Hematopoietic multipotent progenitor cell treated with erythropoietin and hydrocortisone succinate and interleukin-3 and kit ligand, for 4 days (in vitro differentiated cells): ENCODE data around the gene CT47A1.
"Not testable (repeated sequence)": the region's sequence is repeated elsewhere in the genome, so short reads cannot be mapped to it uniquely, and the experiment has no call there.

Source experiments
- DNase-seq: peaks from one replicate; pipeline ENCODE4 v3.0.0-alpha.2; 2015

Gene CT47A1

DNA sequence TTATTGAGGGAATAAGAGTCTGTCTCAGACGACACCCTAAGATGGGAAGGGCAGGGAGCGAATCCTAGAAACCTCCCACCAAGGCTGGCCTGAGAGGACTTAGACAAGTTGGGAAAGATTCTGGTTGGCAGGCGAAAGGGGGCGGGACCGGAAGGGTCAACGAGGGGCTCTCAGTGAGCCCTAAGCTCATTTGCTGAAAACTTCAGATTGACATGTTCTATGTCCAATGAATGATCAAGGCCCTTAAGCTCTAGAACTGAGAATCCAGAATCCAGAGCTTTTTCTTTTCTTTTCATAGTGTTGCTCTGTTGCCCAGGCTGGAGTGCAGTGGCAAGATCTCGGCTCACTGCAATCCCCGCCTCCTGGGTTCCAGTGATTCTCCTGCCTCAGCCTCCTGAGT lies at the start of gene CT47A1:
CT47A1 (minus strand) TSS at position 101 of the 400 bp plus-strand sequence. CDS start 231 bp downstream, outside the sequence.
- not testable (repeated sequence) for DNase-seq

DNA sequence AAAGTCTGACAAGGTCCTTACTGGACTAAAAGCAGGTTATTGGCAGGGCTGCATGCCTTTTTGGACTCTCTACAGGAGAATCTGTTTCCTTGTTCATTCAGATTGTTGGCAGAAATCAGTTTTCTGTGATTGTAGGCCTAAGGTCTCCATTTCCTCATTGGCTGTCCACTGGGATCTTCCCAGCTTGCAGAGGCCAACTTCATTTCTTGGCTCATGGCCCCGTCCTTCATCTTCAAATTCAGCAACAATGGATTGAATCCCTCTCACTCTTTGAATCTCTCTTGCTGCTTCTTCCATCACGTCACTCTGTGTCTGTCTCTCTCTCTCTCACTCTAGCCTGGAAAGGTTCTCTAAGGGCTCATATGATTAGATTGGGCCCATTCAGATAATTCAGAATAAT lies 47.0 kb upstream of the CT47A1 start:
- no peak for DNase-seq

DNA sequence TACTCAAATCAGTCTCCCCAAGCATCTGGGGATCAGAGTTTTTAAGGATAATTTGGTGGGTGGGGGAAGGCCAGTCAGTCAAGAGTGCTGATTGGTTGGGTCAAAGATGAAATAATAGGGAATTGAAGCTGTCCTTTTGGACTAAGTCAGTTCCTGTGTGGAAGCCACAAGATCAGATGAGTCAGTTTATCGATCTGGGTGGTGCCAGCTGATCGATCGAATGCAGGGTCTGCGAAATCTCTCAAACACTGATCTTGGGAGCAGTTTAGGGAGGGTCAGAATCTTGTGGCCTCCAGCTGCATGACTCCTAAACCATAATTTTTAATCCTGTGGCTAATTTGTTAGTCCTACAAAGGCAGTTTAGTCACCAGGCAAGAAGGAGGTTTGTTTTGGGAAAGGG lies 44.5 kb upstream of the CT47A1 start:
- no peak for DNase-seq

DNA sequence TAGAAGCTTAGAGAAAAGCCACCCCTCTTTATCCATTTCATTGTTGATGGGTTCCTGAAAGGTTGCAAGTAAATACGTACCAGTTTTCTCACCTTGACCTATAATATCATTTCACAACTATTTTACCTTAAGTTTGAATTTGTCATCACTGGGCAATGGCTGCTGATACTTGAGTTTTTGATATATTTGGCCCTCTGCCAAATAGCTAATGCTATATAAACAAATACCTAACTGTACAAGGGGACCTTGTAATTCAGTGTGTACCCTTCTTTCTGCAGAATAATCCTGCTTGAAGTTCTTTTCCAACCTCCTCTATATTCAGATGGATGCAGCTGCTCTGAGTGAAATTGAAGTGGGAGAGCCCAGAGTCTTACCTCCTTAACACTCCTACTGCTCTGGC lies 42.9 kb upstream of the CT47A1 start:
- no peak for DNase-seq

DNA sequence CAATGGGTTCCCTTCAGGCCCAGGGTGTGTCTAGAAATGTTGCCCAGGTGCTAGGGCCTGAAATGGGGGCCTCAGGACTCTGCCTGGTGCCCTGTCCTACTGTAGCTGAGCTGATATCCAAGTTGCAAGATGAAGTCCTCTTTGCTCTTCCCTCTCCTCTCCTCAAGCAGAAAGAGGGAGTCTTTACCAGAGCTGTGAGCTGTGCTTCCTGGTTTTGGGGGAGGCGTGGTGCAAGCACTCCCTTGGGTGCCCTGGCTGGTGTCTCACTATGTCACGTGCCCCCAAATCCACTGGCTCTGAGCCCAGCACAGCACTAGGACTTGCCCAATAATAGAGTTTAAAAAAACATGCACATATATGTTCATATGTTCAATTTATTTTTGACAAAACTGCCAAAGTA lies 29.3 kb upstream of the CT47A1 start:
- DNase-seq = no peak

DNA sequence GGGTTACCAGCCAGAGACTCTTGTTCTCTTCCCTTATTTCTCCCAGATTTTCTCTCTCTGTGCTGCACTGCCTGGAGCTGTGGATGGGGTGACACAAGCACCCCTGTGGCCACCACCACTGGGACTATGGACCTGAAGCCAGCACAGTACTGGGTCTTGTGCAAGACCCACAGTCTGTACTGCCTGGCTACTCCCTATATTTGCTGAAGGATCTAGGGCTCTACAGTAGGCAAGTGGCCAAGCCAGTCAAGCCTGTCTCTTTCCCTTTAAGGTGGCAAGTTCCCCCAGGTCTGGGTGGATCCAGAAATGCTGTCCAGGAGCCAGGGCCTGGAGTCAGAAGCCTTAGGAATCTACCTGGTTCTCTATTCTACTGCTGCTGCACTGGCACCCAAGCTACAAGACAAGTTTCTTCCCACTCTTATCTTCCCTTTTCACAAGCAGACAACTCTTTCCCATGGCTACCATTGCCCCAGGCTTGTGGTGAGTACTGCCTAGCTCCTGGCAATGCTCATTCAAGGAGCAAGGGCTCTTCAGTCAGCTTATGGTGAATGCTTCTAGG lies 28.4 kb upstream of the CT47A1 start:
- no peak for DNase-seq

DNA sequence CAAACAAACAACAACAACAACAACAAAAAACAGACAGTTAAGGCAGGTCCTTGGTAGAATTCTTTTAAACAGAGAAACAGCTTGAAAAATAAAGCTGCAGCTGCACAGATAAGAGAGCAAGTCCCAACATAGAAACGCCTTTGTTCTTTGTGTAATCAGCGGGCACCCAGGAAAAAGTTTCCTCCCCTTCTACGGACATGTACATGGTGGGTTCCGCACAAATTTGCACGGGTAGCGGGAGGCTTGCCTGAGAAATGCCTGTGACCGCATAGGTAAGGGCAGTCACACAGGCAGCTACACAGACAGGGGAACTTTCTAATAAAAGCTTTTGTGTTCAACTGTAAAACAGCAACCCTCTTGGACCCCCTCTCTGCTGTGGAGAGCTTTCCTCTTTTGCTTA lies 25.7 kb upstream of the CT47A1 start:
- no peak for DNase-seq

DNA sequence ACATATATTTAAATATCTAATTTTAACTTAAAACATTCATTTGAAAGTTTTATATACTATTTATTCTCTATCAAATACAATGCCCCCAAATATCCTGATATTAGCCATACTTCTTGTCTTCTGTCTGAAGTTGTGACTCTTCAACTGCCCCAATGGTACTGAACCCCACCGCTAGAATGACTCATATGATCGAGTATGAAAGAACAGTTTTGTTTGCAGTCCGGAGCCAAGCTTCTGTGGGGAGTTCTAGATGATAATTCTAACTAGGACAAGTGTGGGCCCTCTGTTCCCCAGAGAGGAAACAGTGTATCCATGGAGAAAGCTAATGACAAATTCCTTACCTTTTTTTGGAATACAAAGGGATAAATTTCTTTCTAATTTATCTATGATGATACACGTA lies 24.7 kb upstream of the CT47A1 start:
- no peak for DNase-seq

DNA sequence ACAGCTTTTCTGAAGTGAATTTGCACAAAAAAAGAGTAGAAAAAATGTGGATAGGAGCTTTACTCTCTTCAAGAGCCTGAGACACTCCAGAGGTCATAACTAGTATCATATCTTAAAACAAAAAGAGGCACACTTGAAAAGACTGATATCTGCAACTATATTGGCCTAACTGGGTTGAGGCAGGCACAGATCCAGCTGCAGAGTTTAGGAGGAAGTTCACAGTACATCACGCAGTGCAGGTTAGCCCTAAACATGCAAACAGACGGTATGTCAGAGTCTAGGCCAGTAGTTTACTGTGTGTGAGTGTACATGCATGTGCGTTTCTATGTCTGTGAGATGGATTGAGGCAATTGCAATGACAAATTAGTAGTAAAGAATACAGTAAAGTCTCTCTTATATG lies 24.2 kb upstream of the CT47A1 start:
- DNase-seq = no peak

DNA sequence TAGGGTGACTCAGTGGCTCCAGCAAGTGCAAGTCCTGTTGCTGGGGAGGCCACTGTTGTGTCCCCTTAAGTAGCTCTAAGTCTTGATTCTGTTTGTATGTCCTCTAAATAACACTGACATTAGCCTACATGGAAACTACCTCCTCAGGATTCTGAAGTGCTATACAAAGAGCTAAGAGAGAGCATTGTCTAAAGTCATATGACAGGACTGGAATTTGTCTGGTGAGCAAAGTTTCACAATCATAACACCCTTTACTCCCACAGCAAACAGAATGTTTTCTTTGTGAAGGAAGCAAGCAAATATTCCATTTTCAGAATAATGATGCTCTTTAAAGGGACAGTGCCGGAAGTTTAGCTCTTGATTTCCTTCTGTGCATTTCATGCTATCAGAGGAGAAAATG lies 23.4 kb upstream of the CT47A1 start:
- DNase-seq = no peak

DNA sequence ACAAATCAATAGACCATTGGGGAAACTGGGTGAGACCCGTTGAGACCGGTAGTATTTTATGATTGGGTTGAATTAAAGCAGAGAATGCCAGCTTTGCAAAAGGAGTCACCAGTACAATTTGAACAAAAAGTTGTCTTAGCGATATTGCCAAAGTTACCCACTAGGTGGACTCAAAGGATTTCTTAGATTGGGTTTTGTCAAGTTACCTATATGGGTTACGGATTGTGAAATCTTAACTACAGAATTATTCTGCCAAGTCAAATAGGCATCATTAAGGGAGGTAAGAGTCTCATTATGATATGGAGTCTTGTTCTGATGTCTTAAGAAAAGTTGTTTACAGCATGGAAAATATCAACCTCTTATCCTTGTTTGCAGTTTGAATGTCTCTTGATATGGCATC lies 15.0 kb upstream of the CT47A1 start:
- DNase-seq = peak; percentile 5

DNA sequence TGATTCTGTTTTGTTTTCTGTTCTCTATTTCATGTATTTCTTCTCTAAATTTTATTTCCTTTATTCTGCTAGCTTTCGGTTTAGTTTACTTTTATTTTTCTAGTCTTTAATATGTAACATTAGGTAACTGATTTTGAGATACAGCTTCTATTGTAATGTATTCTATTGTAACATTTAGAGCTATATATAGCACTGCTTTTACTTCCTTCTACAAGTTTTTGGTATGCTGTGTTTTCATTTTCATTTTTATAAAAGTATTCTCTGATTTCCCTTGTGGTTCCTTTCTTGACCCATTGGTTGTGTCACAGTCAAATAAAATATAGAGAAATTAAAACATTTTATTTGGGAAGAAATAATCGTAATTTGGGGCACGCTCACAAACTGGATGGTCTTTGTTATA lies 13.9 kb upstream of the CT47A1 start:
- no peak for DNase-seq

DNA sequence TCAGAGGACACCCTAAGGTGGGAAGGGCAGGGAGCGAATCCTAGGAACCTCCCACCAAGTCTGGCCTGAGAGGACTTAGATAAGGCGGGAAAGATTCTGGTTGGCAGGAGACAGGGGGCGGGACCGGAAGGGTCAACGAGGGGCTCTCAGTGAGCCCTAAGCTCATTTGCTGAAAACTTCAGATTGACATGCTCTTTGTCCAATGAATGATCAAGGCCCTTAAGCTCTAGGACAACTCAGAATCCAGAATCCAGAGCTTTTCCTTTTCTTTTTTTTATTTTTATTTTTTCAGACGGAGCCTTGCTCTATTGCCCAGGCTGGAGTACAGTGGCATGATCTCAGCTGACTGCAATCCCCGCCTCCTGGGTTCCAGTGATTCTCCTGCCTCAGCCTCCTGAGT lies 29.1 kb downstream of the CT47A1 start, which contains the start of gene CT47A7:
CT47A7 (minus strand) TSS at position 101 of the 400 bp plus-strand sequence. CDS start 255 bp downstream, outside the sequence.
- not testable (repeated sequence) for DNase-seq
